ENCODE data around the gene SENP2.

DNA sequence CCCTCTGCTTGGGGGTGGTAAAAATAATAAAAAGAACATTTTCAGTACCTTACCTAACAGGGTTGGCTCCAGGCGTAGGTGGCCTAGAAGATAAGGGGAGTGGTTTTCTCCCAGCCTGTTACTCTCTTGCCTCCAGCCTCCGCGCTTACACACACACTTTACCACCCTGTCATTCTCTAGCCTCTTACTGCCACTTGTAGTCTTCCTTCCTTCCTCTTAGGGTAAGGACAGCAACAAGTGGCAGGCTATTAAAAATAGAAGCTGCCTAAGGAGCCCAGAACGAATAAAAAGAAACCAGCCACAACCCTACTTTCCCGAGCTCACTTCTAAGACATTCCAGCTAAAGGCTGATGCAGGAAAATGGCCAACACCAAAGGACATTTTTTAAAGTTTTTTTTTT lies 24.1 kb upstream of the SENP2 start:
- TF ChIP-seq, protein P1, sequence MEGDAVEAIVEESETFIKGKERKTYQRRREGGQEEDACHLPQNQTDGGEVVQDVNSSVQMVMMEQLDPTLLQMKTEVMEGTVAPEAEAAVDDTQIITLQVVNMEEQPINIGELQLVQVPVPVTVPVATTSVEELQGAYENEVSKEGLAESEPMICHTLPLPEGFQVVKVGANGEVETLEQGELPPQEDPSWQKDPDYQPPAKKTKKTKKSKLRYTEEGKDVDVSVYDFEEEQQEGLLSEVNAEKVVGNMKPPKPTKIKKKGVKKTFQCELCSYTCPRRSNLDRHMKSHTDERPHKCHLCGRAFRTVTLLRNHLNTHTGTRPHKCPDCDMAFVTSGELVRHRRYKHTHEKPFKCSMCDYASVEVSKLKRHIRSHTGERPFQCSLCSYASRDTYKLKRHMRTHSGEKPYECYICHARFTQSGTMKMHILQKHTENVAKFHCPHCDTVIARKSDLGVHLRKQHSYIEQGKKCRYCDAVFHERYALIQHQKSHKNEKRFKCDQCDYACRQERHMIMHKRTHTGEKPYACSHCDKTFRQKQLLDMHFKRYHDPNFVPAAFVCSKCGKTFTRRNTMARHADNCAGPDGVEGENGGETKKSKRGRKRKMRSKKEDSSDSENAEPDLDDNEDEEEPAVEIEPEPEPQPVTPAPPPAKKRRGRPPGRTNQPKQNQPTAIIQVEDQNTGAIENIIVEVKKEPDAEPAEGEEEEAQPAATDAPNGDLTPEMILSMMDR (IDR thresholded peaks at IDR 0.05; ENCODE audit: low read depth, low read length): no peak
- no peak for TF ChIP-seq EZH2phosphoT487 (IDR thresholded peaks at IDR 0.05; ENCODE audit: low read depth)

All from OCI-LY3 (cell line).